Measurements from ENCODE around the gene SLC8A1.

SLC8A1 gene

GRCh38 chr2:40403233-40403836 is 48.6 kb downstream of the SLC8A1 start:
- TF ChIP-seq CTCF (IDR thresholded peaks at IDR 0.05; ENCODE audit: control extremely low read depth, extremely low read depth, low read depth, missing control alignments): no peak
- DNase-seq (ENCODE audit: extremely low spot score): no peak
- CTCF ChIA-PET: interaction anchor here (1.0 to 1.5 kb wide), 3 partner anchors 11 to 16 kb away, joined by 3 to 5 read pairs (median 3); no protein-coding TSS in a partner anchor
- POLR2A ChIA-PET: no interaction called here

- no peak for DNase-seq (ENCODE audit: extremely low spot score)
- ChIA-PET POLR2A (no interaction called here), CTCF (interaction anchor here (0.9 kb wide), 1 partner anchor 8 kb away, joined by 3 read pairs; no protein-coding TSS in a partner anchor)
- TF ChIP-seq CTCF (IDR thresholded peaks at IDR 0.05; ENCODE audit: control extremely low read depth, extremely low read depth, low read depth, missing control alignments): no peak
Measured at GRCh38 chr2:40401896-40402295, 50.0 kb downstream of the SLC8A1 start.

GRCh38 chr2:40400336-40400953 is 51.4 kb downstream of the SLC8A1 start:
- TF ChIP-seq CTCF (IDR thresholded peaks at IDR 0.05; ENCODE audit: control extremely low read depth, extremely low read depth, low read depth, missing control alignments): no peak
- ChIA-PET CTCF (no interaction called here), POLR2A (no interaction called here)
- no peak for DNase-seq (ENCODE audit: extremely low spot score)

GRCh38 chr2:40397765-40398164 is 54.1 kb downstream of the SLC8A1 start:
- DNase-seq (ENCODE audit: extremely low spot score): no peak
- TF ChIP-seq CTCF (IDR thresholded peaks at IDR 0.05; ENCODE audit: control extremely low read depth, extremely low read depth, low read depth, missing control alignments): no peak
- ChIA-PET CTCF (interaction anchor here (0.9 to 2.1 kb wide), 2 partner anchors 9 to 23 kb away, joined by 3 to 7 read pairs; no protein-coding TSS in a partner anchor), POLR2A (no interaction called here)

GRCh38 chr2:40396124-40396523 is 55.8 kb downstream of the SLC8A1 start:
- POLR2A ChIA-PET: no interaction called here

More at GRCh38 chr2:40396124-40396523, 55.8 kb downstream of the SLC8A1 start:
- CTCF ChIA-PET: no interaction called here
- no peak for TF ChIP-seq CTCF (IDR thresholded peaks at IDR 0.05; ENCODE audit: control extremely low read depth, extremely low read depth, low read depth, missing control alignments)
- DNase-seq (ENCODE audit: extremely low spot score): no peak
